Neural progenitor cell (in vitro differentiated cells): ENCODE measurements around the gene HEYL. TPM values are rescaled to one million over a fixed set of nuclear protein-coding genes. Genes with fewer than 3 reads are reported as not detected.

ENCODE experiments used
- DNase-seq: peaks from one replicate; pipeline ENCODE4 v3.0.0-alpha.2; 2016; ENCODE audit warnings: low spot score
- H2AFZ ChIP-seq: fragments of 200-600 bp; sonication (generic); replicated peaks from 2 replicates; pipeline ENCODE4 v1.6.1; 2016; ENCODE audit warnings: antibody characterized with exemption
- H3F3A ChIP-seq: fragments of 200-600 bp; sonication (generic); 2 replicates; pipeline ENCODE4 v1.6.1; 2016; ENCODE audit warnings: antibody characterized with exemption, low read depth
- H3K27ac ChIP-seq: fragments of 200-600 bp; sonication (generic); 2 replicates; pipeline ENCODE4 v1.5.1; 2016; ENCODE audit warnings: mild to moderate bottlenecking
- H3K27me3 ChIP-seq: fragments of 200-600 bp; sonication (generic); 2 replicates; pipeline ENCODE4 v1.6.1; 2016; ENCODE audit warnings: mild to moderate bottlenecking, moderate library complexity
- H3K36me3 ChIP-seq: fragments of 200-600 bp; sonication (generic); 2 replicates; pipeline ENCODE4 v1.5.1; 2016
- H3K4me1 ChIP-seq: fragments of 200-600 bp; sonication (generic); 2 replicates; pipeline ENCODE4 v1.6.1; 2016; ENCODE audit warnings: mixed run types
- H3K4me2 ChIP-seq: fragments of 200-600 bp; sonication (generic); 2 replicates; pipeline ENCODE4 v1.6.1; 2016
- H3K4me3 ChIP-seq: fragments of 200-600 bp; sonication (generic); 2 replicates; pipeline ENCODE4 v1.5.1; 2016
- H3K79me2 ChIP-seq: fragments of 200-600 bp; sonication (generic); 2 replicates; pipeline ENCODE4 v1.6.1; 2016; ENCODE audit warnings: low read depth
- H3K9ac ChIP-seq: fragments of 200-600 bp; sonication (generic); 2 replicates; pipeline ENCODE4 v1.6.1; 2016
- H3K9me3 ChIP-seq: fragments of 200-600 bp; sonication (generic); 2 replicates; pipeline ENCODE4 v1.5.1; 2016; ENCODE audit warnings: low read depth
- H4K20me1 ChIP-seq: fragments of 200-600 bp; sonication (generic); 2 replicates; pipeline ENCODE4 v1.6.1; 2016; ENCODE audit warnings: low read depth
- H3K27ac Mint-ChIP-seq: 3 replicates; pipeline ENCODE4 v1.8.0; 2021; ENCODE audit warnings: mixed read lengths
- H3K27me3 Mint-ChIP-seq: 2 replicates; pipeline ENCODE4 v1.8.0; 2022; ENCODE audit warnings: low read depth, mild to moderate bottlenecking, inconsistent platforms, moderate library complexity, mixed read lengths; ENCODE audit not compliant: insufficient read depth
- H3K36me3 Mint-ChIP-seq: 3 replicates; pipeline ENCODE4 v1.8.0; 2021; ENCODE audit warnings: mixed read lengths
- H3K4me1 Mint-ChIP-seq: 3 replicates; pipeline ENCODE4 v1.8.0; 2021; ENCODE audit warnings: mixed read lengths
- H3K4me3 Mint-ChIP-seq: 3 replicates; pipeline ENCODE4 v1.8.0; 2021; ENCODE audit warnings: mild to moderate bottlenecking, moderate library complexity, mixed read lengths
- H3K9me3 Mint-ChIP-seq: 3 replicates; pipeline ENCODE4 v1.8.0; 2020; ENCODE audit warnings: mixed read lengths
- CTCF ChIP-seq: fragments of 200-600 bp; sonication (generic); IDR thresholded peaks from 2 replicates; pipeline ENCODE4 v1.5.1; 2017; ENCODE audit warnings: antibody characterized with exemption, mild to moderate bottlenecking
- EZH2 ChIP-seq: fragments of 200-600 bp; sonication (generic); IDR thresholded peaks from 2 replicates; pipeline ENCODE4 v1.6.1; 2017; ENCODE audit warnings: antibody characterized with exemption, mild to moderate bottlenecking, moderate library complexity
- EZH2phosphoT487 ChIP-seq: fragments of 200-600 bp; sonication (generic); IDR thresholded peaks from 2 replicates; pipeline ENCODE4 v1.6.1; 2017; ENCODE audit warnings: antibody characterized with exemption
- total RNA-seq: library from RNA; depleted of rRNA; stranded (reverse); fragments of >200 nt; gene quantifications from 2 replicates; pipeline ENCODE4 v1.2.3, GENCODE V29; 2015; ENCODE audit warnings: low replicate concordance

Gene HEYL
- total RNA-seq, 1 donor from 2014 or later, result 2.3 TPM

- TF ChIP-seq CTCF, result no peak
- no peak for TF ChIP-seq EZH2phosphoT487
- TF ChIP-seq EZH2, result no peak
- H3K9me3 ChIP-seq, result no peaks in the 10 kb centered on the region
- H3K4me3 ChIP-seq, result no peak overlapping the region
- H3K4me3 Mint-ChIP-seq, result peak overlapping the region; percentile 72
- H3K36me3 Mint-ChIP-seq, result no peaks in the 10 kb centered on the region
- no peak overlapping the region for H3K9ac ChIP-seq
- peaks cover 15% of the 10 kb centered on the region for H3K4me1 Mint-ChIP-seq
- no peaks in the 10 kb centered on the region for H3K9me3 Mint-ChIP-seq
- H3K4me1 ChIP-seq, result peaks cover 7% of the 10 kb centered on the region
- no peaks in the 10 kb centered on the region for H3K79me2 ChIP-seq
- no peak overlapping the region for H3K27ac Mint-ChIP-seq
- no peak overlapping the region for H3K4me2 ChIP-seq
- H3K36me3 ChIP-seq, result no peaks in the 10 kb centered on the region
- peaks cover 100% of the 10 kb centered on the region for H3K27me3 ChIP-seq
- peaks cover 30% of the 10 kb centered on the region for H3K27me3 Mint-ChIP-seq
- DNase-seq, result no peak
- H2AFZ ChIP-seq, result no peak overlapping the region
- H3K27ac ChIP-seq, result no peak overlapping the region
- H3F3A ChIP-seq, result no peaks in the 10 kb centered on the region
- peaks cover 8% of the 10 kb centered on the region for H4K20me1 ChIP-seq
These were observed 33.8 kb upstream of the HEYL start for GRCh38 chr1:39673215-39673614.

- Histone ChIP-seq H3K36me3 (no peaks in the 10 kb centered on the region), H3K4me2 (peak overlapping the region; percentile 89), H3K4me1 (peaks cover 7% of the 10 kb centered on the region), H3K4me3 (peak overlapping the region; percentile 55), H3K79me2 (no peaks in the 10 kb centered on the region), H2AFZ (no peak overlapping the region), H3K9me3 (no peaks in the 10 kb centered on the region), H4K20me1 (peaks cover 8% of the 10 kb centered on the region), H3K9ac (no peak overlapping the region), H3K27ac (no peak overlapping the region), H3K27me3 (peaks cover 100% of the 10 kb centered on the region), H3F3A (no peaks in the 10 kb centered on the region)
- Mint-ChIP-seq H3K9me3 (no peaks in the 10 kb centered on the region), H3K27me3 (peaks cover 32% of the 10 kb centered on the region), H3K4me1 (peaks cover 11% of the 10 kb centered on the region), H3K27ac (no peak overlapping the region), H3K4me3 (peak overlapping the region; percentile 86), H3K36me3 (no peaks in the 10 kb centered on the region)
- peak; percentile 63 for DNase-seq
- peak; percentile 79 for TF ChIP-seq CTCF
- no peak for TF ChIP-seq EZH2
These were observed 33.1 kb upstream of the HEYL start for GRCh38 chr1:39672551-39672947.

DNA sequence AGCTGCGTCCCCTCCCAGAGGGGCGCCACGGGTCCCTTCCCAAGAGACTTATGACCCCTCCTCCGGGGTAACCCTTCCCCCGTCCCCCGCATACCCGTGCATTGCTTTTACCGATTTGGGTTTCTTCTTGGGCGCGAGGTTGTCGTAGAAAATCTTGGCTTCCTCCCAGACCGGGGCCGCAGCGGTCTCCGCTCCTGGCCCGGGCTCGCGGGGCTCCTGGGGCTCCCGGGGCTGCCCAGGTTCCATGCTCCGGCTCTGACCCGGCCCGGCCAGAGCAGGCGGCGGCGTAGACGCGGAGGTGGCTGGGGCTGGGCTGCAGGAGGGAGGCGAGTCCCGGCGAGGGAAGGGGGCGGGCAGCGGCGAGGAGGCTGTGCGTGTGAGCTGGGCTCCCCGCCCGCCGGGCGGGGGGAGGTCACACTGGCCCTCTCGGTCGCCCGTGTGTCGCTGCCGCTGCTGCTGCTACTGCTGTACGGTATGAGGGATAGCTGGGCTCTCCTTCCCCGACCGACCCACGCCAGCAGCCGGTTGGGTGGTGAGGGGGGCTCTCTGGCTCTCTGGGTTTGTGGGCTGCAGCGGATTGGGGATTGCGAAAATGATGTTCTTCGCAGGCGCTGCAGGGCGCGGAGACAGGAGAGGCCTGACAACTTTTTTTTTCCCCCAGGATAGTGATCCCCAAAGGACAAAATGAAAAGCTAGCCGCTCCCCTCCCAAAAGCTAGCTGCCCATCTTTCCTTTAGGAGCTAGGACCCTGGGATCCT, 32.5 kb upstream of the HEYL start, which contains the start of gene NT5C1A:
Gene NT5C1A (minus strand): TSS at position 315 of the 758 bp plus-strand sequence. CDS start 69 bp downstream, at position 246.
- Histone ChIP-seq H3K36me3 (no peaks in the 10 kb centered on the region), H3K4me2 (peak within 1 kb of the TSS; percentile 89), H3K79me2 (no peaks in the 10 kb centered on the region), H3K4me3 (peak within 1 kb of the TSS; percentile 55), H4K20me1 (peaks cover 8% of the 10 kb centered on the region), H3K27me3 (peaks cover 100% of the 10 kb centered on the region), H2AFZ (peak within 1 kb of the TSS; percentile 61), H3K9me3 (no peaks in the 10 kb centered on the region), H3K27ac (no peak within 1 kb of the TSS), H3K9ac (no peak within 1 kb of the TSS), H3K4me1 (peaks cover 7% of the 10 kb centered on the region), H3F3A (no peaks in the 10 kb centered on the region)
- TF ChIP-seq EZH2phosphoT487 (peak; percentile 77), CTCF (no peak), EZH2 (peak; percentile 91)
- H3K4me3 Mint-ChIP-seq, result peak within 1 kb of the TSS; percentile 86
- peak; percentile 71 for DNase-seq
- H3K36me3 Mint-ChIP-seq, result no peaks in the 10 kb centered on the region
- peaks cover 10% of the 10 kb centered on the region for H3K4me1 Mint-ChIP-seq
- H3K27me3 Mint-ChIP-seq, result peaks cover 32% of the 10 kb centered on the region
- H3K27ac Mint-ChIP-seq, result no peak within 1 kb of the TSS
- no peaks in the 10 kb centered on the region for H3K9me3 Mint-ChIP-seq
